Hematopoietic multipotent progenitor cell treated with erythropoietin and hydrocortisone succinate and interleukin-3 and kit ligand, for 6 days (in vitro differentiated cells): ENCODE measurements around the gene BLOC1S5.
"Not testable (repeated sequence)": the region's sequence is repeated elsewhere in the genome, so short reads cannot be mapped to it uniquely, and the experiment has no call there.

Experiments
- DNase-seq: peaks from one replicate; pipeline ENCODE4 v3.0.0-alpha.2; 2015

BLOC1S5 gene

GRCh38 chr6:8041913-8042583 is 22.1 kb downstream of the BLOC1S5 start:
- no peak for DNase-seq

GRCh38 chr6:8034107-8034506 is 30.1 kb downstream of the BLOC1S5 start:
- DNase-seq, result not testable (repeated sequence)

GRCh38 chr6:8030920-8031319 is 33.3 kb downstream of the BLOC1S5 start:
- no peak for DNase-seq

GRCh38 chr6:8029243-8029870 is 34.8 kb downstream of the BLOC1S5 start:
- DNase-seq, result no peak

GRCh38 chr6:8027965-8028651 is 36.1 kb downstream of the BLOC1S5 start:
- no peak for DNase-seq

- DNase-seq, result no peak
These were observed 37.4 kb downstream of the BLOC1S5 start for GRCh38 chr6:8026800-8027199.

GRCh38 chr6:8025191-8025590 is 39.0 kb downstream of the BLOC1S5 start:
- no peak for DNase-seq

GRCh38 chr6:8023638-8024037 is 40.6 kb downstream of the BLOC1S5 start:
- DNase-seq, result no peak

- DNase-seq, result no peak
These were observed 44.1 kb downstream of the BLOC1S5 start for GRCh38 chr6:8020083-8020482.

- no peak for DNase-seq
These were observed 46.5 kb downstream of the BLOC1S5 start for GRCh38 chr6:8017705-8018104.

- DNase-seq, result no peak
These were observed 46.9 kb downstream of the BLOC1S5 start for GRCh38 chr6:8017276-8017701.

GRCh38 chr6:8014947-8015346 is 49.2 kb downstream of the BLOC1S5 start:
- no peak for DNase-seq

- DNase-seq, result no peak
These were observed 50.4 kb downstream of the BLOC1S5 start for GRCh38 chr6:8013763-8014162.

- DNase-seq, result peak; percentile 75
These were observed 58.0 kb downstream of the BLOC1S5 start for GRCh38 chr6:8006208-8006607.

- DNase-seq, result no peak
These were observed 59.1 kb downstream of the BLOC1S5 start for GRCh38 chr6:8005136-8005535.

GRCh38 chr6:8000636-8001035 is 63.6 kb downstream of the BLOC1S5 start:
- no peak for DNase-seq

- DNase-seq, result no peak
These were observed 64.0 kb downstream of the BLOC1S5 start for GRCh38 chr6:8000188-8000596.

GRCh38 chr6:7999201-7999600 is 65.0 kb downstream of the BLOC1S5 start:
- DNase-seq, result no peak

- no peak for DNase-seq
These were observed 66.0 kb downstream of the BLOC1S5 start for GRCh38 chr6:7998103-7998725.

GRCh38 chr6:7997286-7997685 is 66.9 kb downstream of the BLOC1S5 start:
- DNase-seq, result no peak

GRCh38 chr6:7996538-7997111 is 67.6 kb downstream of the BLOC1S5 start:
- peak; percentile 13 for DNase-seq

- peak; percentile 31 for DNase-seq
These were observed 70.2 kb downstream of the BLOC1S5 start for GRCh38 chr6:7993952-7994351.

GRCh38 chr6:7993399-7993798 is 70.8 kb downstream of the BLOC1S5 start:
- DNase-seq, result no peak
